Vagina (tissue), 2 donors: ENCODE data around the gene DSCAML1. TPM values are rescaled to one million over a fixed set of nuclear protein-coding genes. Genes with fewer than 3 reads are reported as not detected.
"Not testable (repeated sequence)": the region's sequence is repeated elsewhere in the genome, so short reads cannot be mapped to it uniquely, and the experiment has no call there.

ENCODE experiments used
- DNase-seq, 2 donors: peaks; one replicate each; pipeline ENCODE4 v3.0.0-alpha.2; 2017; ENCODE audit errors: extremely low spot score in 2 of 2
- H3K27ac ChIP-seq: fragments of 200-600 bp; sonication (generic); one replicate; pipeline ENCODE4 v1.5.1; 2019
- H3K27me3 ChIP-seq: fragments of 200-600 bp; sonication (generic); one replicate; pipeline ENCODE4 v1.5.1; 2019
- H3K36me3 ChIP-seq, 2 donors: fragments of 200-600 bp; sonication (generic); one replicate each; pipeline ENCODE4 v1.5.1; 2017 to 2019
- H3K4me1 ChIP-seq: fragments of 200-600 bp; sonication (generic); one replicate; pipeline ENCODE4 v1.5.1; 2019
- H3K4me3 ChIP-seq, 2 donors: fragments of 200-600 bp; sonication (generic); 1 replicate in 1 of 2; 2 replicates in 1 of 2; pipeline ENCODE4 v1.5.1; 2016 to 2019
- H3K9me3 ChIP-seq: fragments of 200-600 bp; sonication (generic); one replicate; pipeline ENCODE4 v1.5.1; 2019
- CTCF ChIP-seq, 3 experiments: fragments of 450-650 bp in 2 of 3; fragments of 200-600 bp in 1 of 3; sonication (generic) in 1 of 3; IDR thresholded peaks; one replicate each; pipeline ENCODE4 v1.5.1; 2017 to 2019; ENCODE audit warnings: antibody characterized with exemption in 3 of 3, mild to moderate bottlenecking in 2 of 3, moderate library complexity in 2 of 3
- POLR2A ChIP-seq, 2 donors: fragments of 450-650 bp; IDR thresholded peaks; one replicate each; pipeline ENCODE4 v1.6.1; 2017; ENCODE audit warnings: antibody characterized with exemption in 2 of 2, mild to moderate bottlenecking in 2 of 2, moderate library complexity in 2 of 2
- POLR2AphosphoS5 ChIP-seq, 2 donors: sonication (generic); formaldehyde crosslinking; IDR thresholded peaks; one replicate each; pipeline ENCODE4 v1.9.0; 2017; ENCODE audit warnings: antibody characterized with exemption in 2 of 2, mild to moderate bottlenecking in 2 of 2, low read depth in 1 of 2; ENCODE audit not compliant: insufficient read depth in 1 of 2
- intact Hi-C: fragments of 100-400 bp; cut with DNase I; formaldehyde crosslinking; loops from one replicate; pipeline ENCODE4 v1.15.1; 2023
- total RNA-seq: library from RNA; depleted of rRNA; stranded (reverse); fragments of >200 nt; gene quantifications from one replicate; pipeline ENCODE4 v1.2.3, GENCODE V29; 2016

DSCAML1 gene
- total RNA-seq, 1 donor from 2014 or later = 0.25 TPM

GRCh38 chr11:117457031-117457785, 339.8 kb downstream of the DSCAML1 start:
- TF ChIP-seq CTCF (IDR thresholded peaks at IDR 0.05) = no peak
- TF ChIP-seq POLR2A (IDR thresholded peaks at IDR 0.05) = no peak
- TF ChIP-seq POLR2AphosphoS5 (IDR thresholded peaks at IDR 0.05; ENCODE audit: insufficient read depth in 1 of 2, low read depth in 1 of 2) = no peak
- DNase-seq = no peak
- no peaks in the 10 kb centered on the region for H3K27me3 ChIP-seq
- H3K9me3 ChIP-seq = no peaks in the 10 kb centered on the region
- H3K4me1 ChIP-seq = no peaks in the 10 kb centered on the region
- no peak overlapping the region for H3K27ac ChIP-seq
- intact Hi-C loops = no loop called here
- H3K36me3 ChIP-seq = no peaks in the 10 kb centered on the region
- H3K4me3 ChIP-seq = no peak overlapping the region

GRCh38 chr11:117456721-117457029, 340.3 kb downstream of the DSCAML1 start:
- intact Hi-C loops, DNase-seq, H3K4me1 ChIP-seq, H3K27me3 ChIP-seq, H3K36me3 ChIP-seq, H3K27ac ChIP-seq, H3K4me3 ChIP-seq, H3K9me3 ChIP-seq: not testable (repeated sequence)

- Histone ChIP-seq H3K27me3 (no peaks in the 10 kb centered on the region), H3K4me3 (no peak overlapping the region), H3K27ac (no peak overlapping the region), H3K9me3 (no peaks in the 10 kb centered on the region), H3K4me1 (no peaks in the 10 kb centered on the region), H3K36me3 (no peaks in the 10 kb centered on the region)
- intact Hi-C loops = no loop called here
- DNase-seq = no peak
- no peak for TF ChIP-seq POLR2AphosphoS5 (IDR thresholded peaks at IDR 0.05; ENCODE audit: insufficient read depth in 1 of 2, low read depth in 1 of 2)
- no peak for TF ChIP-seq CTCF (IDR thresholded peaks at IDR 0.05)
- TF ChIP-seq POLR2A (IDR thresholded peaks at IDR 0.05) = no peak
These were observed 340.8 kb downstream of the DSCAML1 start for GRCh38 chr11:117456027-117456720.

- Histone ChIP-seq H3K27ac (no peak overlapping the region), H3K36me3 (no peaks in the 10 kb centered on the region)
- DNase-seq = no peak
These were observed 342.5 kb downstream of the DSCAML1 start for GRCh38 chr11:117454564-117454917.

GRCh38 chr11:117453886-117454563, 343.0 kb downstream of the DSCAML1 start:
- DNase-seq = no peak
- Histone ChIP-seq H3K4me3 (no peak overlapping the region), H3K27ac (no peak overlapping the region), H3K4me1 (no peaks in the 10 kb centered on the region), H3K27me3 (no peaks in the 10 kb centered on the region), H3K9me3 (no peaks in the 10 kb centered on the region), H3K36me3 (no peaks in the 10 kb centered on the region)
- no peak for TF ChIP-seq POLR2AphosphoS5 (IDR thresholded peaks at IDR 0.05; ENCODE audit: insufficient read depth in 1 of 2, low read depth in 1 of 2)
- TF ChIP-seq POLR2A (IDR thresholded peaks at IDR 0.05) = no peak
- TF ChIP-seq CTCF (IDR thresholded peaks at IDR 0.05) = no peak
- intact Hi-C loops = no loop called here

More at GRCh38 chr11:117454564-117454917, 342.5 kb downstream of the DSCAML1 start:
- H3K27me3 ChIP-seq = no peaks in the 10 kb centered on the region
- TF ChIP-seq POLR2AphosphoS5 (IDR thresholded peaks at IDR 0.05; ENCODE audit: insufficient read depth in 1 of 2, low read depth in 1 of 2) (no peak), CTCF (IDR thresholded peaks at IDR 0.05) (no peak), POLR2A (IDR thresholded peaks at IDR 0.05) (no peak)
- intact Hi-C loops = no loop called here
- H3K9me3 ChIP-seq = no peaks in the 10 kb centered on the region
- H3K4me1 ChIP-seq = no peaks in the 10 kb centered on the region
- H3K4me3 ChIP-seq = no peak overlapping the region
